GM21360 (cell line): ENCODE measurements around the gene SPIRE2.
A peak's percentile ranks its signal among the peaks of the same experiment; 100 is the strongest.
"Not testable (repeated sequence)": the region's sequence is repeated elsewhere in the genome, so short reads cannot be mapped to it uniquely, and the experiment has no call there.

Experiments
- ATAC-seq: cut with Tn5 transposase; IDR thresholded peaks from one replicate; pipeline ENCODE4 v1.9.1; 2021; ENCODE audit warnings: mild to moderate bottlenecking, moderate library complexity; ENCODE audit not compliant: unreplicated experiment

SPIRE2 gene

DNA sequence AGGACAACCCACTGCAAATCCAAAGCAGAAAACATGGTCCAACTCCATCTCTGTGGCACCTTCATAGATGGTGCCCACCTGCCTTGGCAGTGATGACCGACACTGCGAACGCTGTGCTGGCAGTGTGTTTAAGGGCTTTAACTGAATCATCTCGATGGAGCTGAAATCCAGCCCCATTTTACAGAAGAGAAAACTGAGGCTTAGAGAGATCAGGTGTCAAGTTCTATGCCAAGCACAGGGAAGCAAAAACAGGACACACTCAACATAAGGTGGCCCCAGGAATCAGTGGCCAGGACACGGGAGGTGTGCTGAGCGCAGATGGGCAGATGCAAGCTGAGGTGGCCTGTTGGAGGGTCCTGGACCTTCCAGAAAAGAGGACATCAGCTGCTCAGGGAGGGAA lies 34.5 kb downstream of the SPIRE2 start:
- no peak for ATAC-seq

GRCh38 chr16:89863741-89864526 lies 35.7 kb downstream of the SPIRE2 start:
- ATAC-seq: no peak

- no peak for ATAC-seq
These were observed 36.2 kb downstream of the SPIRE2 start for GRCh38 chr16:89864527-89864820.

DNA sequence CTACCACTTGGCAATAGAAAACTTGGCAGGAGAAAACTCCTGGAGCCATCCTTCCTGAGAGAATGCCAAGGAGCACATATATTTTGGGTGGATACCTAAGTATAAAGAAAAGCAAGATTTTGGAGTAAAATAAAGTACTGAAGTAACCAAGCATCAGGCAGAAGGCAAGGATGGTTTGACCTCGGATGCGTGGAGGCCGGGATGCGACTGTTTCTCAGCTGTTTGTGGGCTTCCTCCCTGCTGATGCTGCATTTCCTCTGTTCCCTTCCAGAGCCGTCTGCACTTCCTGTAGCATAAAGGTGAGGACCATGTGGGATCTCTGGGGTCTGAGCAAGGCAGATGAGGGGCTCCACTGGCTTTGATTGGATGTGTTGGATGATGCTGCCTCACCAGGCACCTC lies 39.6 kb downstream of the SPIRE2 start:
- ATAC-seq: no peak

- no peak for ATAC-seq
These were observed 41.6 kb downstream of the SPIRE2 start for GRCh38 chr16:89869911-89870310.

GRCh38 chr16:89870440-89870839 lies 42.2 kb downstream of the SPIRE2 start:
- ATAC-seq: no peak

DNA sequence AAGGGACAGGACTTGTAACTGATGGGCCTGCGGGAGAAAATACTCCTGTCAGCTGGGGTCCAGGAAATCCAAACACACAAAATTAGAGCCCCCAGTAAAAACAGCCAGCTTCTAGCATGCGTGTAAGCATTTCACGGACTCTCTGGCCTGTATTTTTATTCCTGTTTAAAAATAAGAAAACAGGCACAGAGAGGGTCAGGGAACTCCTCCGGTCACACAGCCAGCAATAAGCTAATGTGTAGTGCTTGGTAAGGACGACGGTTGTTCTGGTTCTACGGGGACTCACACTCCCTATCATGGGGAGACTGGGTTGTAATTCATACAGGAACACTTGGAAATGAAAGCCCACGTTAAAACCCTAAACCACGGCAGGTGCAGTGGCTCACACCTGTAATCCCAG lies 43.6 kb downstream of the SPIRE2 start:
- ATAC-seq: no peak

- peak; percentile 36 for ATAC-seq
These were observed 45.1 kb downstream of the SPIRE2 start, which contains the start of gene TCF25 for GRCh38 chr16:89873109-89873971. Gene TCF25 (plus strand): TSS chr16:89873592. CDS start chr16:89873668, 76 bp downstream.

- peak; percentile 62 for ATAC-seq
These were observed 45.9 kb downstream of the SPIRE2 start for GRCh38 chr16:89873972-89874689.

- not testable (repeated sequence) for ATAC-seq
These were observed 50.8 kb downstream of the SPIRE2 start for GRCh38 chr16:89879123-89879522.

DNA sequence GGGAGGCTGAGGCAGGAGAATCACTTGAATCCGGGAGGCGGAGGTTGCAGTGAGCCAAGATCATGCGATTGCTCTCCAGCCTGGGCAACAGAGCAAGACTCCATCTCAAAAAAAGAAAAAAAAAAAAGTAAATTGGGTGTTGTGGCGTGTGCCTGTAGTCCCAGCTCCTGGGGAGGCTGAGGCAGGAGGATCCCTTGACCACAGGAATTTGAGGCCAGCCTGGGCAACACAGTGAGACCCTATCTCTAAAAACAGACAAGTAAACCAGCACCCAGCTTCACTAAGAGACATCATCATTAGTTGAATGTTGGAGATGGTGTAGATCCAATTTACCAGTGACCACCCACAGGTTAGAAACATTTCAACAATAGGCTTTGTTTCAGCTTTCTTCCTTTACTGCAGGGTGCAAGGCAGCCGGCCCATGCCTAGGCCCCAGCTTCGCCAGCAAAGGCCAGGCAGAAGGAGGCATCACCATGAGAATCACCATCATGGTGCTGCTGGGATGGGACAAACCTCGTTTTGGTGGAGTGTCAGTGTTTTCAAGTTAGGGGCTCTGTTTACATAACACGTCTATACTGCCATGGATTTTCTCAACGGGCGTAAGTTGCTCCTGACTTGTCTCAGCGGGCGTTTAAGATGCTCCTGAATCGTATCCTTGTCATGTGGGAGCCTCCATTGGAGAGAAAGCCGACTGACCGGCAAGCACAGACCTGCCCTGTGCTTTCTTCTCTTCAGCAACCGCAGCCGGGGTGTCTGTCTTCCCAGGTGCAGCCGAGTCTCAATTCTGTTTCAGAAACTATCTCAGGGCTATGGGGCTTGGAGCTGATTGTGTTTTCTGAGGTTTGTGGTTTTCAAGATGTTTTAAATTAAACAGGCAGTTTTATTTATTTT lies 52.4 kb downstream of the SPIRE2 start:
- ATAC-seq: no peak

- no peak for ATAC-seq
These were observed 53.1 kb downstream of the SPIRE2 start for GRCh38 chr16:89881368-89881730.

DNA sequence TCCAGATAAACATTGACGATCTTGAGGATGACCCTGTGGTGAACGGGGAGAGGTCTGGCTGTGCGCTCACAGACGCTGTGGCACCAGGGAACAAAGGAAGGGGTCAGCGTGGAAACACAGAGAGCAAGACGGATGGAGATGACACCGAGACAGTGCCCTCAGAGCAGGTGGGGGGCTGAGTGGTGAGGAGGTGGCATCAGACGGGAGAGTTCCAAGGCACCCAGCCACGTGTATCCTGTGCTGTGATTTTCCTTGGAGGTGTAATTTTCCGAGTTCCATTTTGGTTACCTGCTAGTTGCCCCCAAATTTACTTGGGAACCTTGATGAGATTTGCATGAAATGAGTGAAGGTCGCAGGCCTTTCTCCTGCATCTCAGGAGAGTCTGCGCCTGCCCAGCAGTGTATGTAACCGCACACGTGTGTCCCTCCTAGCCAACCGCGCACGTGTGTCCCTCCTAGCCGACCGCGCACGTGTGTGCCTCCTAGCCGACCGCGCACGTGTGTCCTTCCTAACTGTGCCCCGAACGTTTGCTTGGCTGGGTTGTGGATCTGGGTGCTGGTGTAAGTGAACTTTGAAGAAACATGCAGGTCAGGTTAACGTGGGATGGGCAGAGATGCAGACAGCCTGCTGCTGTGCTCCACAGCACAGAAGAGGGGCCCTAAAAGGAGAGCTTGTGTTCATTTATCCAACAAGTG lies 55.2 kb downstream of the SPIRE2 start:
- ATAC-seq: no peak

- ATAC-seq: no peak
These were observed 55.8 kb downstream of the SPIRE2 start for GRCh38 chr16:89884041-89884421.

DNA sequence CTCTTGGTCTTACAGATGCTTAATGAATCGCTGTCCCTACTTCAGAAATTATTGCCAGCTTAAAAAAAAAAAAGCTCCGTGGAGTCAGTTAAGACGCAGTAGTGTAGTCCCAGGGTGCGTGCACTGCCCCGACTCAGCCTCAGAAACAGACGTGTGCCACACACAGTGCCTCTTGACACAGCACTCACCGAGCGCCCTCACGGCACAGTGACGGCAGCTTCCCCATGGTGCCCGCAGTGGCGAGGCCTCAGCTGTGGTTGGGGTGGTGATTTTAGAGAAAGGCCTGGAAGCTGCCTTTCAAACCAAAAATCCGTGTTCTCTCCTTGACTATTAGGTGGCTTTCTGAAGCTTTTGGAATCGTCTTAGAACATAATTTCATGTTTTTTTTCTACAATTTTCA lies 59.0 kb downstream of the SPIRE2 start:
- no peak for ATAC-seq

DNA sequence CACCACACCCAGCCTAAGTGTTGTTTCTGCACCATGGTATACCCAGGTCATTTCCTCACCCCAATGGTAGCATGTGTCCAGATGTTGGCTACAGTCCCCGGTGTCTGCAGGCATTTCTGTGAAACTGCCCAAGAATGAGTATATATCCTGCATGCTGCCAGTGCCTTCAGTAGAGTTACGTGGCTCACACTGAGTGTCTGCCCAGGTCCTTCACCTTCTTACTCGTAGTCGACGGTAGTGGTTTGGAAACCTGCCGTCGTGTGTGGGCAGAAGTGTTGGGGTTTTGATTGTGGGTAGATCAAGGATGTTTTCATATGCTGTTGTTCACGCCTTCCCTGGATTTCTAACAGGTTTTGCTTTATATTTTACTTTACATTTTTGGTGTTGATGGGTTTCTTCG lies 61.9 kb downstream of the SPIRE2 start:
- ATAC-seq: no peak

- no peak for ATAC-seq
These were observed 62.8 kb downstream of the SPIRE2 start for GRCh38 chr16:89890886-89891657.

- no peak for ATAC-seq
These were observed 63.9 kb downstream of the SPIRE2 start for GRCh38 chr16:89892055-89892630.

DNA sequence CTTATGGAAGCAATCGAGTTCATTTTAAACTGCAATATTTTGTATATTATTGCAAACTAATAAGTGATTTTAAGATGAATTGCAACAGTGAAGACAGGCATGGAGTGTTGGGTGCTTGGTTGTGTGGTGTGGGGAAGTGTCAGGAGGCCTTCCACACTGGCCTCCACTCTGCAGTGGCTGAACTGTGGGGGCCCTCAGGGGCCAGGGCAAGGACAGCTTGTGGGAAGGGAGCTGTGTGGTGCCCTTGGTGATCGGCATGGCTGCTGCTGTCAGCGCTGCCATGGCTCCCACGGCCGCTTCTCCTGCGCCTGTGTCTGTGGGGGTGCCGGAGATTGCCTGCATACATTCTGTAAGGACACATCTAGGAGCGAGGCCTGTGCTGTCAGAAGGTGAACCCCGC lies 64.4 kb downstream of the SPIRE2 start:
- ATAC-seq: no peak
